GM12878 (cell line): ENCODE measurements around the gene ZBTB39. TPM values are rescaled to one million over a fixed set of nuclear protein-coding genes. Genes with fewer than 3 reads are reported as not detected.

Experiments
- ATAC-seq: fragments of 200-7000 bp; cut with Tn5 transposase; 3 replicates; pipeline ENCODE4 v1.9.1; 2020; ENCODE audit warnings: mild to moderate bottlenecking, moderate library complexity
- BruUV-seq: library from RNA; stranded (reverse); fragments of 400-500 nt; replicated peaks from 2 replicates; lab custom pipeline; 2021; lab: Mats Ljungman, UMichigan
- CTCF ChIA-PET: fragments of 300-600 bp; sonication (Branson Sonifier 250); formaldehyde crosslinking; extraction: SDS; loops from one replicate; lab custom pipeline; 2021; ENCODE audit warnings: inconsistent platforms; lab: Yijun Ruan, JAX
- POLR2A ChIA-PET: fragments of 350-600 bp; formaldehyde crosslinking; extraction: SDS; loops from one replicate; lab custom pipeline; 2021; ENCODE audit warnings: inconsistent platforms; lab: Charles Lee
- RAD21 ChIA-PET: fragments of 300-600 bp; sonication (Branson Sonifier 250); formaldehyde crosslinking; loops from one replicate; lab custom pipeline; 2023; ENCODE audit warnings: antibody characterized with exemption; ENCODE audit not compliant: unreplicated experiment; lab: Charles Lee
- SMC1A ChIA-PET: fragments of 300-600 bp; sonication (Branson Sonifier 250); formaldehyde crosslinking; loops from one replicate; lab custom pipeline; 2023; ENCODE audit not compliant: unreplicated experiment, uncharacterized antibody; lab: Charles Lee
- DNase-seq: peaks from one replicate; pipeline ENCODE4 v3.0.0-alpha.2; 2011; ENCODE audit warnings: low read depth, low spot score
- FAIRE-seq: peaks from 3 replicates; lab custom pipeline; 2011; peaks lifted over from hg19 to GRCh38; lab: Jason Lieb, UNC
- H2AFZ ChIP-seq: 2 replicates; pipeline ENCODE4 v1.6.0; 2011; ENCODE audit warnings: low read depth, low read length, control low read depth; ENCODE audit not compliant: control insufficient read depth
- H3K27ac ChIP-seq: 2 replicates; pipeline ENCODE4 v1.5.1; 2011; ENCODE audit warnings: control low read depth; ENCODE audit not compliant: control insufficient read depth, insufficient read depth
- H3K27me3 ChIP-seq, 2 experiments: replicated peaks in 1 of 2; 2 replicates each; pipeline versions ENCODE4 v1.6.0 to v1.6.1; 2011; ENCODE audit warnings: low read length in 1 of 2; ENCODE audit not compliant: control insufficient read depth in 2 of 2, insufficient read depth in 2 of 2
- H3K36me3 ChIP-seq, 2 experiments: 2 replicates each; pipeline ENCODE4 v1.5.1; 2011; ENCODE audit warnings: low read length in 1 of 2; ENCODE audit not compliant: control insufficient read depth in 2 of 2, insufficient read depth in 2 of 2
- H3K4me1 ChIP-seq: 2 replicates; pipeline ENCODE4 v1.6.1; 2011; ENCODE audit warnings: mild to moderate bottlenecking, low read length, moderate library complexity, mixed read lengths; ENCODE audit not compliant: control insufficient read depth, insufficient read depth
- H3K4me2 ChIP-seq: 2 replicates; pipeline ENCODE4 v1.6.0; 2011; ENCODE audit warnings: control low read depth; ENCODE audit not compliant: control insufficient read depth, insufficient read depth
- H3K4me3 ChIP-seq: fragments of 200-600 bp; sonication (generic); 2 replicates; pipeline ENCODE4 v1.5.1; 2016
- H3K79me2 ChIP-seq: 2 replicates; pipeline ENCODE4 v1.6.0; 2011; ENCODE audit warnings: low read length; ENCODE audit not compliant: control insufficient read depth, insufficient read depth
- H3K9ac ChIP-seq: 2 replicates; pipeline ENCODE4 v1.8.0; 2011; ENCODE audit warnings: low read length, control low read depth, mixed read lengths; ENCODE audit not compliant: control insufficient read depth, insufficient read depth
- H3K9me3 ChIP-seq: replicated peaks from 3 replicates; pipeline ENCODE4 v1.5.1; 2011; ENCODE audit warnings: mild to moderate bottlenecking, low read length; ENCODE audit not compliant: control insufficient read depth, insufficient read depth
- H4K20me1 ChIP-seq: 2 replicates; pipeline ENCODE4 v1.6.0; 2011; ENCODE audit not compliant: control insufficient read depth, insufficient read depth
- BCLAF1 ChIP-seq: fragments of 450-650 bp; IDR thresholded peaks from 2 replicates; pipeline ENCODE4 v1.6.1; 2017; ENCODE audit warnings: antibody characterized with exemption, mild to moderate bottlenecking, moderate library complexity
- BHLHE40 ChIP-seq, 2 experiments: fragments of 450-650 bp in 1 of 2; IDR thresholded peaks; 2 replicates each; pipeline ENCODE4 v1.6.1; 2011 to 2017; ENCODE audit warnings: low read depth in 2 of 2, borderline replicate concordance in 1 of 2, improper control_type of control experiment in 1 of 2, low read length in 1 of 2, mild to moderate bottlenecking in 1 of 2
- CHD1 ChIP-seq: IDR thresholded peaks from 2 replicates; pipeline ENCODE4 v1.6.1; 2012; ENCODE audit warnings: low read depth, low read length, improper control_type of control experiment
- CTCF ChIP-seq, 3 experiments: IDR thresholded peaks in 2 of 3; conservative IDR thresholded peaks in 1 of 3; 2 replicates each; pipeline ENCODE4 v1.5.1; 2011; ENCODE audit warnings: low read depth in 3 of 3, low read length in 3 of 3, mild to moderate bottlenecking in 3 of 3, control low read depth in 2 of 3, moderate library complexity in 2 of 3, inconsistent platforms in 1 of 3, mixed read lengths in 1 of 3; ENCODE audit not compliant: control insufficient read depth in 2 of 3, insufficient read depth in 1 of 3; ENCODE audit errors: extremely low read depth in 1 of 3
- EED ChIP-seq: sonication (generic); IDR thresholded peaks from 2 replicates; pipeline ENCODE4 v1.6.1; 2016; ENCODE audit warnings: antibody characterized with exemption, low read depth
- MEF2A ChIP-seq: IDR thresholded peaks from 2 replicates; pipeline ENCODE4 v1.6.1; 2011; ENCODE audit warnings: low read depth, mild to moderate bottlenecking, low read length, moderate library complexity; ENCODE audit not compliant: insufficient read depth
- POU2F2 ChIP-seq: IDR thresholded peaks from 3 replicates; pipeline ENCODE4 v1.6.1; 2011; ENCODE audit warnings: low read depth, mild to moderate bottlenecking, low read length, borderline replicate concordance
- RAD21 ChIP-seq: IDR thresholded peaks from 2 replicates; pipeline ENCODE4 v1.6.1; 2011; ENCODE audit warnings: mild to moderate bottlenecking, low read depth, low read length, moderate library complexity; ENCODE audit not compliant: insufficient read depth
- SMC3 ChIP-seq: IDR thresholded peaks from 2 replicates; pipeline ENCODE4 v1.6.1; 2011; ENCODE audit warnings: low read length, improper control_type of control experiment, borderline replicate concordance
- YY1 ChIP-seq: IDR thresholded peaks from 2 replicates; pipeline ENCODE4 v1.6.1; 2011; ENCODE audit warnings: low read depth, mild to moderate bottlenecking, low read length
- ZNF24 ChIP-seq: fragments of 450-650 bp; IDR thresholded peaks from 2 replicates; pipeline ENCODE4 v1.6.1; 2017; ENCODE audit warnings: antibody characterized with exemption, mild to moderate bottlenecking
- WGBS: methylation state at CpG from one replicate; pipeline ENCODE4 v1.1.6; 2016; ENCODE audit warnings: low lambda C conversion rate; ENCODE audit not compliant: insufficient replicate concordance, insufficient coverage; ENCODE audit errors: missing lambda C conversion rate; 5-methylcytosine and 5-hydroxymethylcytosine counted together
- in situ Hi-C: fragments of 300-500 bp; cut with MboI; formaldehyde crosslinking; loops from 9 replicates; pipeline ENCODE4 v1.14.3; 2018; ENCODE audit warnings: mixed read lengths
- intact Hi-C: fragments of 100-400 bp; cut with micrococcal nuclease; formaldehyde crosslinking; loops from one replicate; pipeline ENCODE4 v1.14.2; 2022; ENCODE audit not compliant: unreplicated experiment
- polyA plus RNA-seq, 11 experiments: library from polyadenylated mRNA; depleted of rRNA in 4 of 11; unstranded in 6 of 11; stranded (reverse) in 5 of 11; fragments of >200 nt; fragmentation: Nextera tagmentation in 4 of 11; fragmentation: Illumina TruSeq in 1 of 11; extraction: Ambion mirVana in 4 of 11; extraction: Trizol in 1 of 11; gene quantifications; 1 replicate in 1 of 11; 2 replicates in 10 of 11; pipeline versions ENCODE4 v1.2.1 to v1.2.3, GENCODE V29; 2011 to 2016; ENCODE audit warnings: inconsistent platforms in 2 of 11, missing spikeins in 2 of 11, low read depth in 1 of 11
- total RNA-seq, 4 experiments: library from RNA; depleted of rRNA in 3 of 4; stranded (reverse); fragments of >200 nt in 3 of 4; fragmentation: Illumina TruSeq in 1 of 4; extraction: Trizol in 1 of 4; gene quantifications; 2 replicates each; pipeline versions ENCODE4 v1.2.1 to v1.2.3, GENCODE V29; 2013 to 2021

The ZBTB39 gene
- total and polyA plus RNA-seq, 10 of the 15 experiments (the other 5 are each of a cell fraction or from before 2014, with no cell fraction given), result 0.88 to 6.8 (median 4.4) TPM

- ATAC-seq (peak; percentile 90), FAIRE-seq (peak; percentile 18)
- ChIA-PET CTCF (interaction anchor here (0.6 to 4.9 kb wide), 24 partner anchors 11 to 683 kb away, joined by 3 to 144 read pairs (median 4); partner anchors contain the start of genes HSD17B6, NACA, STAT6 and ZBTB39), POLR2A (interaction anchor here (0.6 kb wide), 1 partner anchor 210 kb away, joined by 5 read pairs; no protein-coding TSS in a partner anchor)
- no peaks in the 10 kb centered on the region for H3K27me3 ChIP-seq
- H3K36me3 ChIP-seq, result no peaks in the 10 kb centered on the region
- TF ChIP-seq SMC3, result peak; percentile 92
- peak; percentile 50; the same call in 1 of the 2 replicates for TF ChIP-seq EED
- peak; percentile 67; the same call in 1 of the 2 replicates for TF ChIP-seq YY1
- TF ChIP-seq CTCF (IDR thresholded peaks at IDR 0.05 in 2 of 3, conservative IDR thresholded peaks at IDR 0.05 in 1 of 3; ENCODE audit: control insufficient read depth in 2 of 3, extremely low read depth in 1 of 3, insufficient read depth in 1 of 3, low read depth in 3 of 3, low read length in 3 of 3), result peak; percentile 93 to 97 (median 96)
- no peak for TF ChIP-seq CHD1
- peak; percentile 6; the same call in 1 of the 2 replicates for TF ChIP-seq ZNF24
- TF ChIP-seq BCLAF1, result no peak
- TF ChIP-seq BHLHE40 (IDR thresholded peaks at IDR 0.05; ENCODE audit: borderline replicate concordance in 1 of 2, low read depth in 2 of 2, low read length in 1 of 2), result 0 out of 4 replicates have a peak, but pooled peaks of 1 of the 2 experiments have one; percentile 9
- no peak for TF ChIP-seq MEF2A
- TF ChIP-seq POU2F2, result 0 out of 3 replicates have a peak, but pooled peaks have one; percentile 9
- peak; percentile 88 for TF ChIP-seq RAD21
- TF ChIP-seq, all 136 proteins: peak for 8
- Histone ChIP-seq H3K4me3 (no peak overlapping the region), H2AFZ (peak overlapping the region; percentile 31; the same call in 1 of the 2 replicates), H3K4me1 (peaks cover 18% of the 10 kb centered on the region), H3K27ac (no peak overlapping the region), H3K9ac (no peak overlapping the region), H3K4me2 (no peak overlapping the region), H4K20me1 (no peaks in the 10 kb centered on the region), H3K79me2 (no peaks in the 10 kb centered on the region), H3K9me3 (no peaks in the 10 kb centered on the region)
- intact Hi-C loops, result loop anchor here (1.0 kb wide), 2 partner anchors 147 to 230 kb away; no protein-coding TSS in a partner anchor
- RAD21 ChIA-PET, result interaction anchor here (0.6 to 4.2 kb wide), 14 partner anchors 11 to 351 kb away, joined by 3 to 29 read pairs (median 4); partner anchors contain the start of genes HSD17B6 and STAT6
- BruUV-seq, result no TSS peak
- in situ Hi-C loops, result loop anchor here (5.0 kb wide), 1 partner anchor 150 kb away; no protein-coding TSS in a partner anchor
- 11% methylated on average over 11 of the region's 11 CpGs for WGBS
- no peak for DNase-seq
- SMC1A ChIA-PET, result interaction anchor here (0.9 to 3.5 kb wide), 10 partner anchors 13 to 371 kb away, joined by 3 to 37 read pairs (median 8); partner anchors contain the start of genes HSD17B6 and ZBTB39
Measured at GRCh38 chr12:56987551-56988053, 18.7 kb downstream of the ZBTB39 start.
